ENCODE data around the gene MALRD1. TPM values are rescaled to one million over a fixed set of nuclear protein-coding genes. Genes with fewer than 3 reads are reported as not detected.

MALRD1 gene
- total RNA-seq, 4 donors from 2014 or later = 58.6 to 357 (median 249) TPM

GRCh38 chr10:19195698-19196097 is 147.1 kb downstream of the MALRD1 start:
- no peaks in the 10 kb centered on the region for H3K9me3 ChIP-seq
- no peaks in the 10 kb centered on the region for H3K36me3 ChIP-seq
- H3K27me3 ChIP-seq = no peaks in the 10 kb centered on the region
- no peaks in the 10 kb centered on the region for H3K4me1 ChIP-seq
- TF ChIP-seq, protein P1, sequence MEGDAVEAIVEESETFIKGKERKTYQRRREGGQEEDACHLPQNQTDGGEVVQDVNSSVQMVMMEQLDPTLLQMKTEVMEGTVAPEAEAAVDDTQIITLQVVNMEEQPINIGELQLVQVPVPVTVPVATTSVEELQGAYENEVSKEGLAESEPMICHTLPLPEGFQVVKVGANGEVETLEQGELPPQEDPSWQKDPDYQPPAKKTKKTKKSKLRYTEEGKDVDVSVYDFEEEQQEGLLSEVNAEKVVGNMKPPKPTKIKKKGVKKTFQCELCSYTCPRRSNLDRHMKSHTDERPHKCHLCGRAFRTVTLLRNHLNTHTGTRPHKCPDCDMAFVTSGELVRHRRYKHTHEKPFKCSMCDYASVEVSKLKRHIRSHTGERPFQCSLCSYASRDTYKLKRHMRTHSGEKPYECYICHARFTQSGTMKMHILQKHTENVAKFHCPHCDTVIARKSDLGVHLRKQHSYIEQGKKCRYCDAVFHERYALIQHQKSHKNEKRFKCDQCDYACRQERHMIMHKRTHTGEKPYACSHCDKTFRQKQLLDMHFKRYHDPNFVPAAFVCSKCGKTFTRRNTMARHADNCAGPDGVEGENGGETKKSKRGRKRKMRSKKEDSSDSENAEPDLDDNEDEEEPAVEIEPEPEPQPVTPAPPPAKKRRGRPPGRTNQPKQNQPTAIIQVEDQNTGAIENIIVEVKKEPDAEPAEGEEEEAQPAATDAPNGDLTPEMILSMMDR (IDR thresholded peaks at IDR 0.05) = no peak
- TF ChIP-seq POLR2A (IDR thresholded peaks at IDR 0.05) = no peak
- DNase-seq = no peak
- no peak overlapping the region for H3K27ac ChIP-seq
- H3K4me3 ChIP-seq = no peak overlapping the region

- Histone ChIP-seq H3K27ac (no peak overlapping the region), H3K27me3 (no peaks in the 10 kb centered on the region), H3K9me3 (no peaks in the 10 kb centered on the region), H3K36me3 (peaks cover 0 to 6% (median 0%) of the 10 kb centered on the region in 3 donors), H3K4me3 (no peak overlapping the region), H3K4me1 (no peaks in the 10 kb centered on the region)
- TF ChIP-seq, protein P1 (IDR thresholded peaks at IDR 0.05) = no peak
- TF ChIP-seq POLR2A (IDR thresholded peaks at IDR 0.05) = no peak
- no peak for DNase-seq
Measured at GRCh38 chr10:19200211-19200610, 151.6 kb downstream of the MALRD1 start.

DNA sequence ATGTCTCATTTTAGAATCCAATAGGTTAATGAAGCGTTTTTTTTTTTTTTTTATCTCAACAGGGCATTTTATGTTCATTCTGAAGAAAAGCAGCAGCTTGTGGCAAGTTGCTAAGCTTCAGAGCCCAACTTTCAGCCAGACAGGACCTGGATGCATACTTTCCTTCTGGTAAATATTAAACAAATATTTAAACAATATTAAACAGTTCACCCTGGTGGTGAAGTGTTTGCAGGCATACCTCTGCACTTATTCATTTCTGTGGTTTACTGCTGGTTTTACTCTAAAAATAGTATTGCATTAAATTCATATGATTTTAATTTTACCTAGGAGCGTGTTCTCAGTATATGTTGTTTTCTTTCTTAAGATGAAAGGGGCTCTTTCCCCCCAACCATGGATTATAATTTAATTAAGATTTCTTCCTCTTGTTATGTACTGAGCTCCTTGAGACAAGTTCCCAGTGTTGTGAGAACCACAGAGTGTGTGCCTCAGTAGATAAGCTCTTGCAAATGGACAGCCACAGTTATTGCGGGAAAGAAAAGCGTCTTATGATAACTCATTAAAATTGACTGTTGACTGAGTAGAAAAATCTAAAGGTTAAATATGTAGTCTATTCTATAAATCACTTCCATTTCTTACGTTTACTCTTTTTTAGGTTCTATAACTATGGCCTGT is 155.8 kb downstream of the MALRD1 start:
- no peaks in the 10 kb centered on the region for H3K4me1 ChIP-seq
- H3K27me3 ChIP-seq = no peaks in the 10 kb centered on the region
- no peak for DNase-seq
- H3K36me3 ChIP-seq = peaks cover 0 to 16% (median 0%) of the 10 kb centered on the region in 3 donors
- no peaks in the 10 kb centered on the region for H3K9me3 ChIP-seq
- TF ChIP-seq POLR2A (IDR thresholded peaks at IDR 0.05) = no peak
- TF ChIP-seq, protein P1 (IDR thresholded peaks at IDR 0.05) = no peak
- no peak overlapping the region for H3K27ac ChIP-seq
- no peak overlapping the region for H3K4me3 ChIP-seq

DNA sequence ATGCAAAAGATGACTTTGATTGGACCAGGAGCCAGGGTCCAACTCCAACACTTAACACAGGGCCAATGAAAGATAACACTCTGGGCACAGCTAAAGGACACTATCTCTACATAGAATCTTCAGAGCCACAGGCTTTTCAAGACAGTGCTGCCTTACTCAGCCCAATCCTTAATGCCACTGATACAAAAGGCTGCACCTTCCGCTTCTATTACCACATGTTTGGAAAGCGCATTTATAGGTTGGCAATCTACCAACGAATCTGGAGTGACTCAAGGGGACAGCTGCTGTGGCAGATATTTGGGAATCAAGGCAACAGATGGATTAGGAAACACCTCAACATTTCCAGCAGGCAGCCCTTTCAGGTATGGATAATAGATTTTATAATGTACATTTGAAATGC is 160.7 kb downstream of the MALRD1 start:
- DNase-seq = no peak
- Histone ChIP-seq H3K4me3 (no peak overlapping the region), H3K27me3 (no peaks in the 10 kb centered on the region), H3K36me3 (peaks cover 0 to 31% (median 0%) of the 10 kb centered on the region in 3 donors), H3K9me3 (no peaks in the 10 kb centered on the region), H3K4me1 (no peaks in the 10 kb centered on the region), H3K27ac (no peak overlapping the region)
- no peak for TF ChIP-seq POLR2A (IDR thresholded peaks at IDR 0.05)
- TF ChIP-seq, protein P1 (IDR thresholded peaks at IDR 0.05) = no peak

DNA sequence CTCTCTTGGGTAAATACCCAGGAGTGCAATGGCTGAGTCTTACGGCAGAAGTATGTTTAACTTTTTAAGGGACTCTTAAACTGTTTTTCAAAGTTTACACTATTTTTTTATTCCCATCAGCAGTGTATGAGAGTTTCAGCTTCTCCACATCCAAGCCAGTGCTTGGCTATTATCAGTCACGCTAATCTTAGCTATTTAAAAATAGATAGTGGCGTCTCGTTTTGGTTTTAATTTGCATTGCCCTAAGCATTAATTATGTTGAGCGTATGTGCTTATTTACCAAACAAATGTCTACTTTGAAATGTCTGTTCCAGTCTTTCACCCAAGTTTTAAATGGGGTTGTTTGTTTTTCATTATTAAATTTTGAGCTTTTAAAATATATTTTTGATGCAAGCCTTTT is 164.0 kb downstream of the MALRD1 start:
- Histone ChIP-seq H3K4me1 (no peaks in the 10 kb centered on the region), H3K9me3 (no peaks in the 10 kb centered on the region), H3K4me3 (no peak overlapping the region), H3K36me3 (peaks cover 0 to 17% (median 0%) of the 10 kb centered on the region in 3 donors), H3K27ac (no peak overlapping the region), H3K27me3 (no peaks in the 10 kb centered on the region)
- no peak for DNase-seq
- TF ChIP-seq, protein P1 (IDR thresholded peaks at IDR 0.05) = no peak
- TF ChIP-seq POLR2A (IDR thresholded peaks at IDR 0.05) = no peak

Data from Peyer's patch (tissue), 4 donors.